Measurements from ENCODE around the gene CEP63. TPM values are rescaled to one million over a fixed set of nuclear protein-coding genes. Genes with fewer than 3 reads are reported as not detected.

CEP63 gene
- total and polyA plus RNA-seq, 2 of the 8 experiments (the other 6 are each of a cell fraction or from before 2014, with no cell fraction given) = 5.3 to 18.2 TPM

DNA sequence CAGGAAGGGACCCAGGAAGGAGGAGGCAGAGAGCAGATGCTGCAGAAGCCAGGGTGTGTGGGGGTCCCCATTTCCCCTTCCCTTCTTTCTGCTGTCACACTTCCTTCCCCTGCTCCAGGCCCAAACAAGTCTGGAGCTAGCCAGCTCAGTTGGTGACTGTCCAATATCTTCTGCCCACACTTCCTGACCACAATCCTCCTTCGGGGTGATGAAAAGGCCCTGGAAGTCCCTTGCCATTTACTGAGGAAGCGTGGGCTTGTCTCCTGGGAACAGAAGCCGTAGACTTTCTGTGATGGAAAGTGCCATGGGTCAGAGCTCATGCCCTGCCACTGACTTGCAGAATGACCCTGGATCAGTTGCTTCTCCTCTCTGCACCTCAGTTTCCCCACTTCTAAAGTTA, 39.1 kb upstream of the CEP63 start:
- Histone ChIP-seq H2BK20ac (ENCODE audit: low read length) (no peak overlapping the region), H3K14ac (ENCODE audit: insufficient read length) (no peak overlapping the region), H2AFZ (ENCODE audit: low read length) (no peak overlapping the region), H3K4me2 (ENCODE audit: insufficient read depth in 1 of 2, low read depth in 2 of 2, low read length in 2 of 2) (no peak overlapping the region), H3K27ac (ENCODE audit: low read depth, low read length) (no peak overlapping the region), H3K9me3 (ENCODE audit: insufficient read depth in 2 of 2, low read depth in 1 of 2, low read length in 1 of 2) (no peaks in the 10 kb centered on the region), H3K36me3 (ENCODE audit: control insufficient read depth in 2 of 4, insufficient read depth in 4 of 4, low read length in 3 of 4) (no peaks in the 10 kb centered on the region), H2BK120ac (replicated peaks; ENCODE audit: low read depth, low read length) (no peak overlapping the region), H3K18ac (ENCODE audit: extremely low read depth, low read length) (no peak overlapping the region), H3K23ac (ENCODE audit: insufficient read length) (no peak overlapping the region), H4K5ac (ENCODE audit: insufficient read length, low read depth, low read length) (no peak overlapping the region), H4K20me1 (replicated peaks in 1 of 2; ENCODE audit: control insufficient read depth in 1 of 2, insufficient read depth in 2 of 2, low read length in 2 of 2) (no peaks in the 10 kb centered on the region), H3K27me3 (replicated peaks in 1 of 4; ENCODE audit: control insufficient read depth in 3 of 4, extremely low read depth in 1 of 4, insufficient read depth in 3 of 4, low read length in 3 of 4) (no peaks in the 10 kb centered on the region), H3K9ac (replicated peaks in 1 of 4; ENCODE audit: extremely low read depth in 1 of 4, low read depth in 3 of 4, low read length in 3 of 4) (no peak overlapping the region), H4K8ac (ENCODE audit: extremely low read depth, insufficient read depth, low read length) (no peak overlapping the region; the same call in 1 of the 2 replicates), H3K23me2 (ENCODE audit: low read depth, low read length) (no peaks in the 10 kb centered on the region), H2AK5ac (ENCODE audit: low read depth, low read length) (no peak overlapping the region), H3K4me1 (replicated peaks in 1 of 4; ENCODE audit: control insufficient read depth in 3 of 4, insufficient read depth in 4 of 4, low read length in 3 of 4) (peaks cover 0 to 3% (median 2%) of the 10 kb centered on the region in 4 experiments; a peak in 4 of 7 replicates), H4K91ac (replicated peaks; ENCODE audit: insufficient read length, low read length) (no peak overlapping the region), H3K4me3 (ENCODE audit: extremely low read depth in 1 of 4, insufficient read depth in 2 of 4, low read depth in 3 of 4, low read length in 4 of 4) (no peak overlapping the region), H2BK12ac (ENCODE audit: low read depth, low read length) (no peak overlapping the region), H3K79me2 (ENCODE audit: control insufficient read depth in 1 of 2, insufficient read depth in 2 of 2, low read length in 2 of 2) (no peaks in the 10 kb centered on the region), H3K4ac (replicated peaks; ENCODE audit: insufficient read length, low read depth, low read length) (no peak overlapping the region), H3K56ac (replicated peaks; ENCODE audit: insufficient read length, low read depth, low read length) (no peak overlapping the region), H3K79me1 (ENCODE audit: low read depth, low read length) (no peaks in the 10 kb centered on the region), H2BK5ac (ENCODE audit: low read depth, low read length) (no peak overlapping the region), H2BK15ac (ENCODE audit: low read length) (no peak overlapping the region)
- ChIA-PET CTCF (ENCODE audit: partially characterized antibody) (interaction anchor here (0.8 to 4.4 kb wide), 11 partner anchors 7 to 138 kb away, joined by 3 to 23 read pairs (median 6); no protein-coding TSS in a partner anchor), POLR2A (ENCODE audit: partially characterized antibody) (interaction anchor here (1.4 to 2.6 kb wide), 3 partner anchors 9 to 72 kb away, joined by 3 to 13 read pairs (median 5); partner anchors contain the start of gene AMOTL2)
- FAIRE-seq = no peak
- 84% methylated on average over 3 of the region's 3 CpGs; no CpG with 5 or more reads in 1 of the 2 experiments for WGBS, 2 experiments (ENCODE audit: extremely low coverage in 1 of 2, insufficient coverage in 1 of 2, insufficient read length in 1 of 2, insufficient replicate concordance in 2 of 2, low coverage in 1 of 2, low lambda C conversion rate in 2 of 2, missing lambda C conversion rate in 1 of 2)
- peak in 1 of 2 experiments; percentile 23 for DNase-seq (ENCODE audit: low read depth in 1 of 2, low spot score in 2 of 2)
- TF ChIP-seq FOSL1 (IDR thresholded peaks at IDR 0.05; ENCODE audit: insufficient read depth, low read depth, low read length) = no peak
- no peak for TF ChIP-seq CEBPB (IDR thresholded peaks at IDR 0.05; ENCODE audit: low read depth, low read length)
- TF ChIP-seq BRCA1 (IDR thresholded peaks at IDR 0.05; ENCODE audit: low read depth, low read length) = no peak
- TF ChIP-seq HDAC2 (IDR thresholded peaks at IDR 0.05; ENCODE audit: borderline replicate concordance in 1 of 2, low read depth in 2 of 2, low read length in 2 of 2) = no peak
- no peak for TF ChIP-seq EP300 (IDR thresholded peaks at IDR 0.05; ENCODE audit: borderline replicate concordance in 1 of 2, low read depth in 2 of 2, low read length in 2 of 2)
- TF ChIP-seq, protein P1, sequence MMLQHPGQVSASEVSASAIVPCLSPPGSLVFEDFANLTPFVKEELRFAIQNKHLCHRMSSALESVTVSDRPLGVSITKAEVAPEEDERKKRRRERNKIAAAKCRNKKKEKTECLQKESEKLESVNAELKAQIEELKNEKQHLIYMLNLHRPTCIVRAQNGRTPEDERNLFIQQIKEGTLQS (IDR thresholded peaks at IDR 0.05; ENCODE audit: insufficient read depth, low read depth, low read length) = no peak
- TF ChIP-seq PHF8 (conservative IDR thresholded peaks at IDR 0.05; ENCODE audit: low read depth, low read length) = no peak
- TF ChIP-seq ASH2L (IDR thresholded peaks at IDR 0.05; ENCODE audit: low read length) = no peak
- no peak for TF ChIP-seq KDM4A (IDR thresholded peaks at IDR 0.05; ENCODE audit: low read depth, low read length, severe bottlenecking)
- no peak for TF ChIP-seq RNF2 (IDR thresholded peaks at IDR 0.05; ENCODE audit: borderline replicate concordance, low read depth, low read length, missing control alignments, poor library complexity, severe bottlenecking)
- no peak for TF ChIP-seq TAF7 (optimal IDR thresholded peaks at IDR 0.05; ENCODE audit: borderline replicate concordance, low read depth, low read length)
- TF ChIP-seq SUZ12 (IDR thresholded peaks at IDR 0.05; ENCODE audit: low read length) = no peak

Data from H1 (cell line).